Suprapubic skin (tissue), 4 donors: Measurements from ENCODE around the gene ANKRD39. TPM values are rescaled to one million over a fixed set of nuclear protein-coding genes. Genes with fewer than 3 reads are reported as not detected.

ENCODE experiments used
- DNase-seq, 2 donors: peaks; one replicate each; pipeline ENCODE4 v3.0.0-alpha.2; 2019; ENCODE audit warnings: low spot score in 2 of 2
- H3K27ac ChIP-seq: fragments of 200-600 bp; sonication (generic); one replicate; pipeline ENCODE4 v1.5.1; 2019
- H3K27me3 ChIP-seq: fragments of 200-600 bp; sonication (generic); one replicate; pipeline ENCODE4 v1.5.1; 2019
- H3K36me3 ChIP-seq: fragments of 200-600 bp; sonication (generic); one replicate; pipeline ENCODE4 v1.5.1; 2019
- H3K4me1 ChIP-seq: fragments of 200-600 bp; sonication (generic); one replicate; pipeline ENCODE4 v1.5.1; 2019
- H3K4me3 ChIP-seq: fragments of 200-600 bp; sonication (generic); one replicate; pipeline ENCODE4 v1.5.1; 2019; ENCODE audit warnings: mild to moderate bottlenecking
- H3K9me3 ChIP-seq: fragments of 200-600 bp; sonication (generic); one replicate; pipeline ENCODE4 v1.5.1; 2019
- CTCF ChIP-seq, 2 donors: fragments of 200-600 bp in 1 of 2; fragments of 450-650 bp in 1 of 2; sonication (generic) in 1 of 2; IDR thresholded peaks; one replicate each; pipeline ENCODE4 v1.5.1; 2016 to 2019; ENCODE audit warnings: antibody characterized with exemption in 2 of 2, mild to moderate bottlenecking in 1 of 2, moderate library complexity in 1 of 2
- EP300 ChIP-seq: sonication (generic); formaldehyde crosslinking; IDR thresholded peaks from one replicate; pipeline ENCODE4 v1.6.1; 2017; ENCODE audit warnings: antibody characterized with exemption
- POLR2A ChIP-seq, 2 donors: fragments of 450-650 bp; IDR thresholded peaks; one replicate each; pipeline ENCODE4 v1.6.1; 2017; ENCODE audit warnings: antibody characterized with exemption in 2 of 2, mild to moderate bottlenecking in 2 of 2, moderate library complexity in 2 of 2
- POLR2AphosphoS5 ChIP-seq, 3 donors: sonication (generic); formaldehyde crosslinking; IDR thresholded peaks; one replicate each; pipeline ENCODE4 v1.6.1; 2017; ENCODE audit warnings: antibody characterized with exemption in 3 of 3
- WGBS: methylation state at CpG from one replicate; pipeline ENCODE4 v1.1.5; 2018; 5-methylcytosine and 5-hydroxymethylcytosine counted together
- total RNA-seq, 4 donors: library from RNA; depleted of rRNA; stranded (reverse); fragments of >200 nt; gene quantifications; one replicate each; pipeline ENCODE4 v1.1.0, GENCODE V29; 2016

ANKRD39 gene
- total RNA-seq, 4 donors from 2014 or later = 16.1 to 22.1 (median 20.6) TPM

- H3K4me1 ChIP-seq = peaks cover 77% of the 10 kb centered on the region
- TF ChIP-seq POLR2AphosphoS5 (IDR thresholded peaks at IDR 0.05) (no peak), EP300 (no peak), CTCF (IDR thresholded peaks at IDR 0.05) (no peak), POLR2A (IDR thresholded peaks at IDR 0.05) (no peak)
- H3K27me3 ChIP-seq = no peaks in the 10 kb centered on the region
- DNase-seq = no peak
- no peaks in the 10 kb centered on the region for H3K9me3 ChIP-seq
- WGBS = 57% methylated on average over 13 of the region's 18 CpGs
- no peak overlapping the region for H3K4me3 ChIP-seq
- no peaks in the 10 kb centered on the region for H3K36me3 ChIP-seq
- peak overlapping the region; percentile 39 for H3K27ac ChIP-seq
Measured at GRCh38 chr2:96895746-96896651, 38.2 kb upstream of the ANKRD39 start.

- DNase-seq = no peak
- Histone ChIP-seq H3K27ac (peak overlapping the region; percentile 39), H3K4me1 (peaks cover 85% of the 10 kb centered on the region)
Measured at GRCh38 chr2:96895032-96895745, 37.4 kb upstream of the ANKRD39 start.

GRCh38 chr2:96894151-96894531 lies 36.3 kb upstream of the ANKRD39 start:
- TF ChIP-seq EP300 (no peak), POLR2A (IDR thresholded peaks at IDR 0.05) (no peak), POLR2AphosphoS5 (IDR thresholded peaks at IDR 0.05) (no peak), CTCF (IDR thresholded peaks at IDR 0.05) (no peak)
- H3K27ac ChIP-seq = no peak overlapping the region
- no peak overlapping the region for H3K4me3 ChIP-seq
- no peaks in the 10 kb centered on the region for H3K9me3 ChIP-seq
- no peak for DNase-seq
- H3K27me3 ChIP-seq = no peaks in the 10 kb centered on the region
- H3K36me3 ChIP-seq = no peaks in the 10 kb centered on the region
- WGBS = 91% methylated on average over 3 of the region's 3 CpGs
- H3K4me1 ChIP-seq = peaks cover 89% of the 10 kb centered on the region

More at GRCh38 chr2:96895032-96895745, 37.4 kb upstream of the ANKRD39 start:
- Histone ChIP-seq H3K36me3 (no peaks in the 10 kb centered on the region), H3K4me3 (no peak overlapping the region), H3K9me3 (no peaks in the 10 kb centered on the region), H3K27me3 (no peaks in the 10 kb centered on the region)
- no peak for TF ChIP-seq EP300
- no peak for TF ChIP-seq CTCF (IDR thresholded peaks at IDR 0.05)
- no peak for TF ChIP-seq POLR2A (IDR thresholded peaks at IDR 0.05)
- no peak for TF ChIP-seq POLR2AphosphoS5 (IDR thresholded peaks at IDR 0.05)
- WGBS = 63% methylated on average over 10 of the region's 10 CpGs

GRCh38 chr2:96893289-96894150 lies 35.7 kb upstream of the ANKRD39 start:
- Histone ChIP-seq H3K4me1 (peaks cover 89% of the 10 kb centered on the region), H3K27me3 (no peaks in the 10 kb centered on the region), H3K9me3 (no peaks in the 10 kb centered on the region), H3K27ac (peak overlapping the region; percentile 42), H3K4me3 (no peak overlapping the region), H3K36me3 (no peaks in the 10 kb centered on the region)
- 72% methylated on average over 4 of the region's 16 CpGs for WGBS
- TF ChIP-seq POLR2A (IDR thresholded peaks at IDR 0.05) (no peak), CTCF (IDR thresholded peaks at IDR 0.05) (no peak), EP300 (no peak), POLR2AphosphoS5 (IDR thresholded peaks at IDR 0.05) (no peak)
- no peak for DNase-seq
